Measurements from ENCODE around the gene RNF128. TPM values are rescaled to one million over a fixed set of nuclear protein-coding genes. Genes with fewer than 3 reads are reported as not detected.

RNF128 gene
- total and polyA plus RNA-seq, 2 of the 13 experiments (the other 11 are each of a cell fraction or from before 2014, with no cell fraction given) = 18.5 to 43.5 TPM

- H2AFZ ChIP-seq (ENCODE audit: low read length) = no peak overlapping the region
- intact Hi-C loops (cut with micrococcal nuclease; ENCODE audit: unreplicated experiment) (loop anchor here (2.0 to 10.0 kb wide), 2 partner anchors 17 to 49 kb away; no protein-coding TSS in a partner anchor), in situ Hi-C loops (cut with HindIII; ENCODE audit: extremely low pct_ligation_motif_present, low pct_unique_long_range_greater_than_20kb) (loop anchor here (25.0 kb wide), 1 partner anchor 296 kb away; no protein-coding TSS in a partner anchor)
- no peak for FAIRE-seq
- no peak overlapping the region for H3K4me2 ChIP-seq (ENCODE audit: low read depth, low read length)
- CTCF ChIA-PET (ENCODE audit: low intra/inter-chr PET ratio, low total read pairs) = no interaction called here
- H3K27ac ChIP-seq (ENCODE audit: extremely low read length, insufficient read depth, low read length) = no peak overlapping the region
- H3K36me3 ChIP-seq (replicated peaks in 1 of 2; ENCODE audit: control insufficient read depth in 1 of 2, insufficient read depth in 2 of 2, low read length in 2 of 2) = peaks cover 0 to 6% of the 10 kb centered on the region in 2 experiments; a peak in 1 of 5 replicates
- no peaks in the 10 kb centered on the region for H3K27me3 ChIP-seq (ENCODE audit: control insufficient read depth in 1 of 2, insufficient read depth in 2 of 2, low read length in 2 of 2)
- H3K4me3 ChIP-seq (replicated peaks in 1 of 3; ENCODE audit: insufficient read depth in 1 of 3, low read depth in 2 of 3, low read length in 3 of 3) = no peak overlapping the region
- no peak for DNase-seq (ENCODE audit: low spot score)
- H4K20me1 ChIP-seq (ENCODE audit: insufficient read depth, low read length) = no peaks in the 10 kb centered on the region
- H3K9me3 ChIP-seq (ENCODE audit: low read length) = no peaks in the 10 kb centered on the region
- WGBS (ENCODE audit: low lambda C conversion rate) = 98% methylated on average over 5 of the region's 7 CpGs
- no peaks in the 10 kb centered on the region for H3K79me2 ChIP-seq (ENCODE audit: insufficient read depth, low read length)
- POLR2A ChIA-PET = no interaction called here
- peaks cover 23% of the 10 kb centered on the region for H3K4me1 ChIP-seq (ENCODE audit: insufficient read depth, low read length)
- ATAC-seq = no peak
- TF ChIP-seq NFKB2 (CRISPR knock-in tag; IDR thresholded peaks at IDR 0.05; ENCODE audit: borderline replicate concordance) (no peak), JUN (CRISPR knock-in tag; IDR thresholded peaks at IDR 0.05) (no peak), ZBTB21 (CRISPR knock-in tag; IDR thresholded peaks at IDR 0.05) (no peak), FLYWCH1 (CRISPR knock-in tag; IDR thresholded peaks at IDR 0.05) (no peak), ZNF7 (CRISPR knock-in tag; IDR thresholded peaks at IDR 0.05) (no peak), ZNF547 (CRISPR knock-in tag; IDR thresholded peaks at IDR 0.05) (no peak), TBX3 (IDR thresholded peaks at IDR 0.05; ENCODE audit: borderline replicate concordance) (no peak), ZNF589 (CRISPR knock-in tag; conservative IDR thresholded peaks at IDR 0.05) (no peak), AKNA (CRISPR knock-in tag; IDR thresholded peaks at IDR 0.05; ENCODE audit: borderline replicate concordance) (no peak), ZNF460 (CRISPR knock-in tag; IDR thresholded peaks at IDR 0.05; ENCODE audit: borderline replicate concordance) (no peak), STAT6 (CRISPR knock-in tag; IDR thresholded peaks at IDR 0.05; ENCODE audit: borderline replicate concordance) (no peak), HOXA9 (CRISPR knock-in tag; IDR thresholded peaks at IDR 0.05; ENCODE audit: borderline replicate concordance) (no peak)
- H3K9ac ChIP-seq (ENCODE audit: insufficient read depth, low read depth, low read length) = no peak overlapping the region
- BruUV-seq (replicated peaks) = no TSS peak
These were observed 57.2 kb downstream of the RNF128 start for GRCh38 chrX:106783716-106784115.

All from HepG2 (cell line).